Activated T-helper 1 cell treated with anti-CD3 and anti-CD28 coated beads, Interleukin-12 subunit alpha, Interleukin-12 subunit beta, Interleukin-2, Interleukin-4 antibody, amounts not matched to agents 30 ng/mL and 10 ng/mL and 1 ng/mL, durations not matched to agents 14 hours and 24 hours and 36 hours (primary cell): ENCODE results near the gene ZSCAN20. TPM values are rescaled to one million over a fixed set of nuclear protein-coding genes. Genes with fewer than 3 reads are reported as not detected.

Experiments used
- DNase-seq: peaks from one replicate; pipeline ENCODE4 v3.0.0; 2021; ENCODE audit warnings: low spot score
- H3K27ac Mint-ChIP-seq: one replicate; pipeline ENCODE4 v1.8.0; 2021; ENCODE audit warnings: mild to moderate bottlenecking, mixed read lengths
- H3K27me3 Mint-ChIP-seq: one replicate; pipeline ENCODE4 v1.8.0; 2022; ENCODE audit warnings: mild to moderate bottlenecking, moderate library complexity, mixed read lengths; ENCODE audit not compliant: insufficient read depth
- H3K36me3 Mint-ChIP-seq: one replicate; pipeline ENCODE4 v1.8.0; 2021; ENCODE audit warnings: low read depth, mixed read lengths
- H3K4me1 Mint-ChIP-seq: one replicate; pipeline ENCODE4 v1.8.0; 2021; ENCODE audit warnings: low read depth, mixed read lengths
- H3K4me3 Mint-ChIP-seq: one replicate; pipeline ENCODE4 v1.8.0; 2021; ENCODE audit warnings: mild to moderate bottlenecking, moderate library complexity, mixed read lengths
- H3K9me3 Mint-ChIP-seq: one replicate; pipeline ENCODE4 v1.8.0; 2021; ENCODE audit warnings: mixed read lengths
- intact Hi-C: fragments of 100-400 bp; cut with micrococcal nuclease; formaldehyde crosslinking; loops from one replicate; pipeline ENCODE4 v1.15.1; 2024
- total RNA-seq: library from RNA; stranded (reverse); gene quantifications from 2 replicates; pipeline ENCODE4 v1.2.3, GENCODE V29; 2022

ZSCAN20 gene
- total RNA-seq, 1 donor from 2014 or later = 2.8 TPM

DNA sequence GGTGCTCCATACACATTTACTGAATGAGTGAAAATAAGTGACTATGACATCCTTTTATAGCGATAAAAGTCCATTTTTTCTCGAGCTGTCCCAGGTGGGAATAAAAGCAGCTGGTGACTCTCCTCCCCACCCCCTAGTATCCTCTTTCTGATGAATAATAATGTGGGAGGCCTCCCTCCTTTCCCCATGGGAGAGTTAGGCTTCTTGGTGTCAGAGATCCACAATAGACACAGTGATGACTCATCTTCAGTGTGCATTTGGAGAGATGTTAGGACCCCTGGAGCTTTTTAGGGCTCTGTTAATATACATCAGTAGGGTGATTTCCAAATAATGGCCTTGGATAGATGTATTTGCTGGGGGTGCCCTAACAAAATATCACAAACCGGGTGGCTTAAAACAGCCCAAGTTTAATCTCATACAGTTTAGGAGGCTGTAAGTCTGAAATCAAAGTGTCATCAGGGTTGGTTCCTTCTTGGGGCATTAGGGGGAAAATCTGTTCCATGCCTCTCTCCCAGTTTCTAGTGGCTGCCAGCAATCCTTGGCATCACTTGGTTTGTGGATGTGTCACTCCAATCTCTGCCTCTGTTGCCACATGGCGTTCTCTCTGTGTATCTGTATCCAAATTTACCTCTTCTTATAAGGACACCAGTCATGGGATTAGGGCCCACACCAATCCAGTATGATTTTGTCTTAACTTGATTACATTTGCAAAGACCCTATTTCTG lies 37.2 kb upstream of the ZSCAN20 start:
- Mint-ChIP-seq H3K4me1 (peaks cover 4% of the 10 kb centered on the region), H3K27me3 (peaks cover 31% of the 10 kb centered on the region), H3K4me3 (no peak overlapping the region), H3K9me3 (no peaks in the 10 kb centered on the region), H3K27ac (no peak overlapping the region), H3K36me3 (no peaks in the 10 kb centered on the region)
- DNase-seq = no peak
- intact Hi-C loops = no loop called here

DNA sequence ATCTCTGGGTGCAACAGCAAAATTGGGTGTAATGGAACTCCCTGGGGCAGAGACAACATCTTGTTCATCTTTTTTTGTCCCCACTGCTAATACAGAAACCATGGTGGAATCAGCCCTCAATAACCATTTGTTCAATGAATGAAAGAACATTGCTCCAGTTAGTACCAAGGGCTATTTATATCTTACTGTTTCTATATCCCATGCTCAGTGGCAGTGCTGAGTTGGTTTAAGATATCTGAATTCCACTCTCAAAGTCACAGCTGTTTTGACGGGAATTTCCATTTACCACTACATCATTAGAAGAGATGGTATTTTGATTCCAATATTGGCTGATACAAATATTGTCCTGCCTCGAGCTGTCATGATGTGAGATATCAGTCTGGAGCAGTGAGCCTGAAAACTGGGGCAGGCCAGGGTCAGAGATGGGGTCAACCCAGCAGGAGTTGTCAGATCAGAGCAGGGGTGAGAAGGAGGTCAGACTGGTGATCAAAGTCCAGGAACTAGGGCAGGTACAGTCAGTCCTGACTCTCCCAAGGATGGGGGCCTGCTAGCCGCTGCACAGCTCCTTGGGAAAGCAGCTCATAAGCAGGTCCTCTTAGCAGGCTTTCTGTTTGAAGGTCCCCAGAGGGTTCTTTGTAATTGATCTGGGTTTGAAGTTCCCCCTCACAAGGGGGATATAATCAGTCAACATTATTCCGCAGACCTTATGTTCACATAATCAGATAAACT lies 35.7 kb upstream of the ZSCAN20 start:
- Mint-ChIP-seq H3K27me3 (peaks cover 35% of the 10 kb centered on the region), H3K36me3 (no peaks in the 10 kb centered on the region), H3K9me3 (no peaks in the 10 kb centered on the region), H3K27ac (no peak overlapping the region), H3K4me1 (no peaks in the 10 kb centered on the region), H3K4me3 (no peak overlapping the region)
- intact Hi-C loops = no loop called here
- DNase-seq = no peak

DNA sequence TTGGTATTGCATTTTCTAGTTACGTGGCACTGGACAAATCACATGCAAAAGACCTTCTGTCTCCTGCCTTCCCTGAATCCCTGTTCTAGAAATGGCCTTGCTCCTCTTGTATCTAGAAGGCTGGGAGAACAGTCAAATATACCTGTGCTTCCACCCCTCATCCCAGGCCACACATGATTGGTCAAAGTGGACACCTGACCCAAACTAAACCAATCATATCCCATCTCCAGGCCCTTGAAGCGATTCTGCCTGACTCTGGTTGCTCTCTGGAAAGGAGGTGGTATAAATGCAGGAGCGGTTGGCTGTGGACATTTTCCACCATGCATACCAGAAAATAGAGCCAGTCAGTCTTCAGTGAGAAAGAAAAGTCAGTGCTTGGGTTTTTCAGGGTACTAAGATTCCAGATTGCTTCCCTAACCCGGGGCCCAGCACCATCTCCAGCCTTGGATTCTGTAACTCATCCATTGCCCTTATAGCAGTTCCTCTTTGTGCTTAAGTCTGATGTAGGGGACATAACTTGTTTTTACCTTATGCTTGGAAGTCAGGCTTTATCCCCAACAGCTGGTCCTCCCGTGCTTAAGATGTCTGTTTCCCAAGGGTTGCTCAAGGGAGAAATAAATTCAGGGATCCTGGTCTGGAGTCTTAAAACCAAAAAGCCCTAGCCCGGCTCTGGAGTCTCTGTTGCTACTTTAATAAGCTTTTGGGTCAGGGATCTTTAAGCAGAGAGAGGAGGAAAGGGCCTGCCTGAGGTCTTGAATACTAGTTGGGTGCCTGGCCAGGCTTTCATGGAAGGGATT lies 33.9 kb upstream of the ZSCAN20 start:
- intact Hi-C loops = no loop called here
- Mint-ChIP-seq H3K4me1 (peaks cover 8% of the 10 kb centered on the region), H3K27ac (no peak overlapping the region), H3K9me3 (no peaks in the 10 kb centered on the region), H3K36me3 (no peaks in the 10 kb centered on the region), H3K4me3 (no peak overlapping the region), H3K27me3 (peaks cover 31% of the 10 kb centered on the region)
- no peak for DNase-seq

DNA sequence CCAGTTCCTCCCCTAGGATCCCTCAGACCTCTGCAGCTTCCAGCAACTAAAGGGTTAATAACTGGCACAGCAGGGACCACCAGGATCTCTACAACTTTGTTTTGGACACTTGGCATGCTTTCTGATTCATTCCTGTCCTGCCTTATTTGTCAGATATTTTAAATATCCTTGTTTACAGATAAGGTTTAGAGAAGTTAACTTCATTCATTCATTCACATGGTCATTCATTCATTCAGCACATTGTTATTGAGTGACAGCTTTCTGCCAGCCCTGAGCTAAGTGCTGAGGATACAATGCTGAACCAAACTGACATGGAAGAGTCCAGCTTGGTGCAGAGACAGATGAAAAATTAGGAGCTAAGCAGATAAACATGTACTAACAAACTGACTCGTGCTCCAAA lies 32.8 kb upstream of the ZSCAN20 start:
- no peak for DNase-seq
- H3K9me3 Mint-ChIP-seq = no peaks in the 10 kb centered on the region
- peaks cover 8% of the 10 kb centered on the region for H3K4me1 Mint-ChIP-seq
- no peak overlapping the region for H3K4me3 Mint-ChIP-seq
- intact Hi-C loops = no loop called here
- no peaks in the 10 kb centered on the region for H3K36me3 Mint-ChIP-seq
- no peak overlapping the region for H3K27ac Mint-ChIP-seq
- peaks cover 26% of the 10 kb centered on the region for H3K27me3 Mint-ChIP-seq

DNA sequence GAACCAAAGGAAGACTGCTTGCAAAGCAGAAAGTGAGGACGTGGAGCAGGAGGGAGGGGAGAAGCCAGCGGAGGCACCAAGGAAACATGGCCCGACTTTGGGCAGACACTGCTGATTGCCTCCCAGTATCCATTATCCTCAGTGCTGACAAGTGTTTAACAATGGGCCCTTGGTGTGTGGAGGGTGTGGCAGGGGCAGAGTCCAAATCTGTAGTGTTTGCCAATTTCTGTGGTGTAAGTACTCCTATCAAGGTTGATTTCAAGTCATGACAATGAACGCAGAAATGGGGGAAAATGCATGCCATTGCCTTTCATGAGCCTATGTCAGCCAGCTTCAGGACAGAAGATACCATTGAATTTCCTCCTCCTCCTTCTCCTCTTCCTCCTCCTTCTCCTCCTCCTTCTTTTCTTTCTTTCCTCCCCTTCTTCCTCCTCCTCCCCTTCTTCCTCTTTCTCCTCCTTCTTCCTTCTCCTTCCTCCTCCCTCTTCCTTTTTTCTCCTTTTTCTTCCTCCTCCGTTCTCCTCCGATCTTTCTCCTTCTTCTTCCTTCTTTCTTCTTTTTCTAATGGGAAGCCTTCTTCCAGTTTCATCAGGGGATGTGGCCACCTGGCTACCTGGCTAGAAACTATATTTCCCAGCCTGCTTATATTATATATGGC lies 31.2 kb upstream of the ZSCAN20 start:
- intact Hi-C loops = no loop called here
- H3K4me1 Mint-ChIP-seq = peaks cover 23% of the 10 kb centered on the region
- H3K36me3 Mint-ChIP-seq = no peaks in the 10 kb centered on the region
- H3K27ac Mint-ChIP-seq = no peak overlapping the region
- H3K9me3 Mint-ChIP-seq = no peaks in the 10 kb centered on the region
- H3K4me3 Mint-ChIP-seq = no peak overlapping the region
- no peak for DNase-seq
- H3K27me3 Mint-ChIP-seq = peaks cover 22% of the 10 kb centered on the region

DNA sequence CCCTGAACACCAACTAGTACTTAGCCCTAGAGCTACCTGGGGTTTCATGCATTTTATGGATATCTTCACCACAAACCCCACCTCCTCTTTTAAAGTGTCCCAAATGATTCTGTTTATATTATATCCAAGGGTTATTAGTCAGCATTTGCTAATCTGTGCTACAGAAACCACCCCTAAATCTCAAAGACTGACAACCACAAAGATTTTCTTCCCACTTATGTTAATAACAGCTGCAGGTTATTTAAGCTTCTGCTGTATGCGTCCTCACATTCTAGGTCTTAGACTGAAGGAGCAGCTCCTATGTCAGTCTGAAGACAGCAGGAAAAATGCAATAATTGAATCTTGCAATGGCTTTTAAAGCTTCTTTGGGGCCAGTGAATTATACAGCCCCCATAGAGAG lies 30.3 kb upstream of the ZSCAN20 start:
- Mint-ChIP-seq H3K9me3 (no peaks in the 10 kb centered on the region), H3K27ac (no peak overlapping the region), H3K4me3 (no peak overlapping the region), H3K27me3 (peaks cover 19% of the 10 kb centered on the region), H3K4me1 (peaks cover 31% of the 10 kb centered on the region), H3K36me3 (no peaks in the 10 kb centered on the region)
- DNase-seq = no peak
- intact Hi-C loops = no loop called here

DNA sequence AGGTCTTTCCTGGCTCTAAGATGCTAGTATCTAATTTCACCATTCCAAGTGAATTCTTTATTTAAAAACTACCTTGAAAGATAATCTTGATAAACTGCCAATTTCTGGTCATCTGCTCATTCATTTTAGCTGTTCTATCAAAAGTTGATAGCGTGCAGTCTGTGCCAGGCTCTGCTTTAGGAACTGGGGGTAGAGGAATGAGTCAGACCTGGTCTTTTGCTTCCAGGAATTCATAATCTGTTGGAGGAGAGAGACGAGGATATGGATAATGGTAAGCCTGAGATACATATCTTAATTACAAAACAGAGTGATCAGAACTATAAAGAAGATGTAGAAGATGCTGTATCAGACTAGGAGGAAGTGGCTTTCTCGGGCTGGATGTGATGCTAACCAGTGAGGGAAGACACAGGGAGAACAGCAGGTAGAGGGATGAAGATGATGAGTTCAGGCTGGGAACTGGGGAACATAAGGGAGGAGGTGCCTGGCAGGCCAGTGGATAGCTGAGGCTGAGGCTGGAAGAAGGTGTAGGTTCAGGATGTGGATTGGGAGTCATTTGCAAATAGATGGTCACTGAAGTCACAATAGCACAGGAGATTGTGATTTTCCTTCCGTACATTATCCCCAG lies 29.3 kb upstream of the ZSCAN20 start:
- peaks cover 15% of the 10 kb centered on the region for H3K27me3 Mint-ChIP-seq
- H3K9me3 Mint-ChIP-seq = no peaks in the 10 kb centered on the region
- H3K36me3 Mint-ChIP-seq = no peaks in the 10 kb centered on the region
- peaks cover 41% of the 10 kb centered on the region for H3K4me1 Mint-ChIP-seq
- no peak overlapping the region for H3K27ac Mint-ChIP-seq
- DNase-seq = no peak
- no peak overlapping the region for H3K4me3 Mint-ChIP-seq
- intact Hi-C loops = no loop called here

DNA sequence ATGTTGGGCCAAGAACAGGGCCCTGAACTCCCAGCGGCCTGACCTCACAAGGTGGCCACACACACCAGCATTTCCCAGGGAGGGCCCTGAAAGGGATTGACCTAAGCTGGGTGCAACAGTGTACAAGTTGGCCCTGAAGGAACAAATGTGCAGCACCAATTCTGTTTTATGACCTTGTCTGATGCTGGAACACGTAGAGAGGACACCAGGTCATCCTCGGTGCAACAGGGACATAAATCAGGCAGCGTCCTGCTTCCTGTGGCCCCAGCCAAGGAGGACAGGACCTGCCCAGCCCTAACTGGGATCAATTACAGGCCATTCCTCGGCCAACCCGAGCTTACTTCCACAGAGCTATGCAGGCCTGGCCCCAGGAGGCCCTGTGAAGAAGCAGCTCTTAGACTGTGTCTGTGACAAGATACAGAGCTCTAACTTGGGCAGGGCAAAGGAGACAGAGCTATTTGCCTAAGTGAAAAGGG lies 28.7 kb upstream of the ZSCAN20 start:
- no peak for DNase-seq
- Mint-ChIP-seq H3K4me3 (no peak overlapping the region), H3K27me3 (peaks cover 15% of the 10 kb centered on the region), H3K27ac (no peak overlapping the region), H3K4me1 (peaks cover 41% of the 10 kb centered on the region), H3K9me3 (no peaks in the 10 kb centered on the region), H3K36me3 (no peaks in the 10 kb centered on the region)
- intact Hi-C loops = no loop called here

DNA sequence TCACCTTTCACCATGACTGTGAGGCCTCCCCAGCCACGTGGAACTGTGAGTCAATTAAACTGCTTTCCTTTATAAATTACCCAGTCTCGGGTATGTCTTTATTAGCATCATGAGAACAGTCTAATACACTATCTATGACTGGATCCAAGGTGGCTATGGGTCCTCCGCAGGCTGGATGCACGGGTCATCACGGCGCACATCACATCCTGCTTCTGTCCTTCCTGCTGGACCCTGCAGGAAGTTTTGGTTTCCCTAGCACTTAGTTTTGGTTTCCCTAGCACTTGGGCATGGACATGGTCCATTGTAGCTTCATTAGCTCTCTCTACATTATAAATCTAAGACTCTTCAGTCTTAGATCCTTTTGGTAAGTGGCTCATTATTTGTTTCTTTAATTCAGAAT lies 27.3 kb upstream of the ZSCAN20 start:
- no peaks in the 10 kb centered on the region for H3K9me3 Mint-ChIP-seq
- H3K27me3 Mint-ChIP-seq = peaks cover 19% of the 10 kb centered on the region
- DNase-seq = no peak
- H3K27ac Mint-ChIP-seq = no peak overlapping the region
- H3K36me3 Mint-ChIP-seq = no peaks in the 10 kb centered on the region
- intact Hi-C loops = no loop called here
- peaks cover 41% of the 10 kb centered on the region for H3K4me1 Mint-ChIP-seq
- H3K4me3 Mint-ChIP-seq = no peak overlapping the region

DNA sequence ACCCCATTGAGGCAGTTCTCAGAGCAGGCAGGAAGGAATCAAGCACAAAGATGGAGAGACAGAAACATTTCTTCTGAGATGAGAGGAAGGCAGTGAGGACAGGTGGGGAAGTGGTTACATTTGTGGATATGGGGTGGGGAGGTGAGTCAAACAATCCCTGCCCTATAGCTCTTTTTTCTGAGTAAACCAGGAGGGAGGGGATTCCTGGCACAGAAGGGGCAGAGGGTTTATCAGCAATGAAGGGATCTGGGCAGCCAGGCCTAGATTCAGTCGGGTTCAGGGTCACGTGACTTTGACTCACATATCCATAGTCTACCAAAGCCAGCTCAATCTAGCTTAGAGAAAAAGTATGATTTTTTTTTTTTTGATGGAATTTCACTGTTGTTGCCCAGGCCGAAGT lies 25.9 kb upstream of the ZSCAN20 start:
- Mint-ChIP-seq H3K4me1 (peaks cover 41% of the 10 kb centered on the region), H3K4me3 (no peak overlapping the region), H3K27me3 (peaks cover 26% of the 10 kb centered on the region), H3K36me3 (no peaks in the 10 kb centered on the region), H3K9me3 (no peaks in the 10 kb centered on the region), H3K27ac (no peak overlapping the region)
- intact Hi-C loops = no loop called here
- DNase-seq = peak; percentile 9

DNA sequence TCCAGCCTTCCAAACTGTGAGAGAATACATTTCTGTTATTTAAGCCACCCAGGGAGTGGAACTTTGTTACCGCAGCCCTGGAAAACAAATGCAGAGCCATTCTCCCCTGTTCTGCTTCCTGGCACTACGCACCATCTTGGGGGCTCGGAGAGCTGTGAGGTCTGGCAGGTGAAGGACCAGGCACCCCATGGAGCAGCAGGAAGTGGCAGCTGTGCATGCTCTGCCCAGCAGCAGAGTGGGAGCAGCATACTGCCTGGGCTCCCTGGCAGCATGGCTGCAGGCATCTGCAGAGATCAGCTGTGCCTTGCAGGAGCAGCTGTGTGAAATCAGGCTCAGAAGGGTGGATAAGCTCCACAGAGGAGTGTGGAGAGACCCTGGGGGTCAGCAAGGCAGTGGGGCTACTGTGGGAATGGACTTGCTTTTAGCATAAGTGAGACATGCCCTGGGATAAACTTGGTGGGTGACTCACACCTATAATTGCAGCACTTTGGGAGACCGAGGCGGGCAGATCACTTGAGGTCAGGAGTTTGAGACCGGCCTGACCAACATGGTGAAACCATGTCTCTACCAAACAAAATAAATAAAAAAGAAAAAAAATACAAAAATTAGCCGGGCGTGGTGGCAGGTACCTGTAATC lies 17.7 kb upstream of the ZSCAN20 start:
- no peak overlapping the region for H3K4me3 Mint-ChIP-seq
- intact Hi-C loops = no loop called here
- peaks cover 2% of the 10 kb centered on the region for H3K36me3 Mint-ChIP-seq
- H3K27ac Mint-ChIP-seq = no peak overlapping the region
- no peak for DNase-seq
- H3K4me1 Mint-ChIP-seq = peaks cover 6% of the 10 kb centered on the region
- no peaks in the 10 kb centered on the region for H3K9me3 Mint-ChIP-seq
- H3K27me3 Mint-ChIP-seq = peaks cover 23% of the 10 kb centered on the region
